ENCODE data around the gene IP6K1.
"Not testable (repeated sequence)": the region's sequence is repeated elsewhere in the genome, so short reads cannot be mapped to it uniquely, and the experiment has no call there.

IP6K1 gene

GRCh38 chr3:49706456-49707112, 79.8 kb downstream of the IP6K1 start:
- no peak for DNase-seq

GRCh38 chr3:49705390-49705960, 80.9 kb downstream of the IP6K1 start:
- DNase-seq: no peak

GRCh38 chr3:49704629-49705028, 81.7 kb downstream of the IP6K1 start:
- no peak for DNase-seq

GRCh38 chr3:49703956-49704355, 82.4 kb downstream of the IP6K1 start:
- no peak for DNase-seq

GRCh38 chr3:49703443-49703927, 82.9 kb downstream of the IP6K1 start:
- peak; percentile 71 for DNase-seq

GRCh38 chr3:49702672-49703071, 83.7 kb downstream of the IP6K1 start:
- DNase-seq: no peak

- DNase-seq: no peak
These were observed 84.8 kb downstream of the IP6K1 start for GRCh38 chr3:49701388-49702077.

GRCh38 chr3:49700453-49701128, 85.8 kb downstream of the IP6K1 start:
- DNase-seq: no peak

GRCh38 chr3:49700014-49700413, 86.3 kb downstream of the IP6K1 start:
- DNase-seq: no peak

- no peak for DNase-seq
These were observed 86.9 kb downstream of the IP6K1 start for GRCh38 chr3:49699281-49699979.

GRCh38 chr3:49695350-49696015, 90.9 kb downstream of the IP6K1 start:
- not testable (repeated sequence) for DNase-seq

GRCh38 chr3:49694409-49695070, 91.8 kb downstream of the IP6K1 start:
- DNase-seq: not testable (repeated sequence)

GRCh38 chr3:49691481-49691880, 94.9 kb downstream of the IP6K1 start:
- not testable (repeated sequence) for DNase-seq

- DNase-seq: not testable (repeated sequence)
These were observed 95.5 kb downstream of the IP6K1 start for GRCh38 chr3:49690856-49691255.

GRCh38 chr3:49689908-49690624, 96.3 kb downstream of the IP6K1 start:
- DNase-seq: not testable (repeated sequence)

- DNase-seq: peak; percentile 94
These were observed 97.1 kb downstream of the IP6K1 start, which contains the start of the genes MST1 and RNF123 for GRCh38 chr3:49689046-49689907. MST1 (minus strand) TSS chr3:49689474; CDS start chr3:49688691, 783 bp downstream. RNF123 (plus strand) TSS chr3:49689557; CDS start chr3:49691166, 1,609 bp downstream.

GRCh38 chr3:49688338-49689045, 97.8 kb downstream of the IP6K1 start:
- not testable (repeated sequence) for DNase-seq

- DNase-seq: not testable (repeated sequence)
These were observed 98.9 kb downstream of the IP6K1 start for GRCh38 chr3:49687424-49687795.

All from right hindlimb (tissue), 1 donor.